ENCODE data around the gene ZDHHC11B. TPM values are rescaled to one million over a fixed set of nuclear protein-coding genes. Genes with fewer than 3 reads are reported as not detected.
"Not testable (repeated sequence)": the region's sequence is repeated elsewhere in the genome, so short reads cannot be mapped to it uniquely, and the experiment has no call there.

Gene ZDHHC11B
- total RNA-seq, 1 experiment from 2014 or later = 1.4 TPM

DNA sequence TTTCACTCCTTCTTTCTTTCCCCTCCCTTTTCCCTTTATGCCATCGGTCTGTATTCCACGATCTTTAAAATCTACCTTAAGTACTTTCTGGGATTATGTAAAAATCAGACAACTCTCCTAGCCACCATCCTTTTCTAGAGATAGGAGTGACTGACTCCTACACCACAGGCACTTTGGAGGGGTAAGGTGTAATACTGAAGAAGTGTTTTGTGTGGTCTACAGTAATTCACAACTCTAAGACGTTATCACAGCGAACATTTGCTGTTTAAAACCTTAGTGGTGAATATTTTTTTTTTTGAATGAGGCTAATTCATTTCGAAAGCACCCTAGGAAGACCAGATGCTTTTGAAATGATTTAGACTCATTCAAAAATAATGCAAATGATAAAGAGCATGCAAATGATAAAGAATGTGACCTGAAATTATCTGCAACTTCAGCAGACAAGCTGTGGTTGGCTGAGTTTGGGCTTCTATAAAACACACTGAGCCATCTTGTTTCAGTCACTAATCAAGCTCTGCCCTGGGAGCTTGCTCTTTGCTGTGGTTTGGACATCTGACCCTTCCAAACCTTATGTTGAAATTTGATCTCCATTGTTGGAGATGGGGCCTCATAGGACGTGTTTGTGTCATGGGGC is 14.1 kb upstream of the ZDHHC11B start:
- WGBS (ENCODE audit: extremely low coverage, insufficient read length, low lambda C conversion rate) = no CpG with 5 or more reads among the region's 6 CpGs
- not testable (repeated sequence) for H3K4me3 Mint-ChIP-seq

DNA sequence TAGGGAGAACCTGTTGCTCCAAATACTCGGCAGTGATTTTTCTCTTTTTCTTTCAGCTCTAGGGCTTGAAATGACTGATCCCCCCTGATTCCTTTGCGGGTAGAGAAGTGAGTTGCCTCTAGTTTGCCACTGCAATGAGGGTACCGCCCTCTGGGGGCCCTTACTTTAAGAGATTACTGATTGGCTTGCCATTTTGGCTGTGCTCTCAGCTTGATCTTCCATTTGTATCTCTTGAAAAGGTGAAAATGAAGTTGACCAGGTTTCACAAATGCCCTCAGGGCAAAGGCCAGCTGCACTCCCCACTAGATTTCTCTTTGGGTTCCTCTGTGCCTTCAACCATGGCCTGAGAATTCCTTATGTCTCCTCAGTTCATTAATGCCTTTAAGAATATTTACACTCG is 13.5 kb upstream of the ZDHHC11B start:
- H4K5ac ChIP-seq (ENCODE audit: insufficient read length, low read depth, low read length); H3K27ac ChIP-seq (ENCODE audit: insufficient read length, low read depth, low read length); H2BK15ac ChIP-seq (ENCODE audit: low read depth, low read length); H3K79me2 ChIP-seq (ENCODE audit: insufficient read depth, low read length); H3K4me1 ChIP-seq (ENCODE audit: insufficient read depth, low read length); H3K9ac ChIP-seq (ENCODE audit: extremely low read depth, insufficient read length, low read length); H3K23me2 ChIP-seq (ENCODE audit: insufficient read length, low read depth, low read length, poor library complexity, severe bottlenecking); H2AFZ ChIP-seq (ENCODE audit: low read length); H4K91ac ChIP-seq (ENCODE audit: insufficient read length, low read depth, low read length); H3K18ac ChIP-seq (ENCODE audit: insufficient read length, low read depth, low read length); H3K4me2 ChIP-seq (ENCODE audit: insufficient read depth, insufficient read length, low read length); H3T11ph ChIP-seq (ENCODE audit: low read length); H3K23ac ChIP-seq (ENCODE audit: insufficient read length, low read depth, low read length); DNase-seq; H2AK5ac ChIP-seq (ENCODE audit: insufficient read length, low read length); H4K20me1 ChIP-seq (ENCODE audit: control insufficient read depth, insufficient read depth, insufficient read length); H3K9me3 ChIP-seq (ENCODE audit: control insufficient read depth, low read depth, low read length); H4K8ac ChIP-seq (replicated peaks; ENCODE audit: insufficient read length, low read depth, low read length); H2BK20ac ChIP-seq (ENCODE audit: low read depth, low read length, poor library complexity, severe bottlenecking); H3K27me3 ChIP-seq (ENCODE audit: insufficient read depth, low read length); H3K79me1 ChIP-seq (ENCODE audit: insufficient read depth, low read depth, low read length, poor library complexity, severe bottlenecking); H3K4ac ChIP-seq (ENCODE audit: low read depth, low read length); H2BK12ac ChIP-seq (ENCODE audit: insufficient read length, low read depth, low read length); H3K56ac ChIP-seq (ENCODE audit: insufficient read length, low read depth, low read length); H3K14ac ChIP-seq (ENCODE audit: insufficient read depth, low read length); H2BK5ac ChIP-seq (ENCODE audit: insufficient read length, low read length); H3K4me3 Mint-ChIP-seq; H3K27ac Mint-ChIP-seq: not testable (repeated sequence)
- Mint-ChIP-seq H3K36me3 (ENCODE audit: insufficient read depth in 1 of 3, low read depth in 3 of 3) (peaks cover 24 to 32% (median 29%) of the 10 kb centered on the region in 3 experiments), H3K9me3 (peaks cover 24 to 25% of the 10 kb centered on the region in 2 experiments), H3K27me3 (ENCODE audit: low read depth) (peaks cover 15% of the 10 kb centered on the region), H3K4me1 (peaks cover 19 to 25% of the 10 kb centered on the region in 2 experiments)
- peak overlapping the region; percentile 9 for H2BK120ac ChIP-seq (ENCODE audit: low read depth, low read length, poor library complexity, severe bottlenecking)
- no CpG with 5 or more reads among the region's 4 CpGs for WGBS (ENCODE audit: extremely low coverage, insufficient read length, low lambda C conversion rate)

More for the DNA sequence above, 14.1 kb upstream of the ZDHHC11B start:
- H4K5ac ChIP-seq (ENCODE audit: insufficient read length, low read depth, low read length); H4K8ac ChIP-seq (replicated peaks; ENCODE audit: insufficient read length, low read depth, low read length); H4K20me1 ChIP-seq (ENCODE audit: control insufficient read depth, insufficient read depth, insufficient read length); H3K4me2 ChIP-seq (ENCODE audit: insufficient read depth, insufficient read length, low read length); H2AK5ac ChIP-seq (ENCODE audit: insufficient read length, low read length); H3K9me3 ChIP-seq (ENCODE audit: control insufficient read depth, low read depth, low read length); H3K14ac ChIP-seq (ENCODE audit: insufficient read depth, low read length); H2BK15ac ChIP-seq (ENCODE audit: low read depth, low read length); H2BK20ac ChIP-seq (ENCODE audit: low read depth, low read length, poor library complexity, severe bottlenecking); H3K18ac ChIP-seq (ENCODE audit: insufficient read length, low read depth, low read length); H3K23me2 ChIP-seq (ENCODE audit: insufficient read length, low read depth, low read length, poor library complexity, severe bottlenecking); DNase-seq; H3K4ac ChIP-seq (ENCODE audit: low read depth, low read length); H2AFZ ChIP-seq (ENCODE audit: low read length); H3K4me1 ChIP-seq (ENCODE audit: insufficient read depth, low read length); H3K23ac ChIP-seq (ENCODE audit: insufficient read length, low read depth, low read length); H3K27ac Mint-ChIP-seq; H4K91ac ChIP-seq (ENCODE audit: insufficient read length, low read depth, low read length); H3K79me2 ChIP-seq (ENCODE audit: insufficient read depth, low read length); H2BK12ac ChIP-seq (ENCODE audit: insufficient read length, low read depth, low read length); H3K27me3 ChIP-seq (ENCODE audit: insufficient read depth, low read length); H3K9ac ChIP-seq (ENCODE audit: extremely low read depth, insufficient read length, low read length); H3K56ac ChIP-seq (ENCODE audit: insufficient read length, low read depth, low read length); H2BK5ac ChIP-seq (ENCODE audit: insufficient read length, low read length); H3K27ac ChIP-seq (ENCODE audit: insufficient read length, low read depth, low read length); H3T11ph ChIP-seq (ENCODE audit: low read length); H3K79me1 ChIP-seq (ENCODE audit: insufficient read depth, low read depth, low read length, poor library complexity, severe bottlenecking): not testable (repeated sequence)
- Mint-ChIP-seq H3K27me3 (ENCODE audit: low read depth) (peaks cover 16% of the 10 kb centered on the region), H3K9me3 (peaks cover 18 to 19% of the 10 kb centered on the region in 2 experiments), H3K4me1 (peaks cover 13 to 18% of the 10 kb centered on the region in 2 experiments), H3K36me3 (ENCODE audit: insufficient read depth in 1 of 3, low read depth in 3 of 3) (peaks cover 20 to 30% (median 24%) of the 10 kb centered on the region in 3 experiments)
- peak overlapping the region; percentile 9 for H2BK120ac ChIP-seq (ENCODE audit: low read depth, low read length, poor library complexity, severe bottlenecking)
